ENCODE data around the gene SDSL. TPM values are rescaled to one million over a fixed set of nuclear protein-coding genes. Genes with fewer than 3 reads are reported as not detected.

SDSL gene
- total RNA-seq, 1 experiment from 2014 or later: 4.1 TPM

DNA sequence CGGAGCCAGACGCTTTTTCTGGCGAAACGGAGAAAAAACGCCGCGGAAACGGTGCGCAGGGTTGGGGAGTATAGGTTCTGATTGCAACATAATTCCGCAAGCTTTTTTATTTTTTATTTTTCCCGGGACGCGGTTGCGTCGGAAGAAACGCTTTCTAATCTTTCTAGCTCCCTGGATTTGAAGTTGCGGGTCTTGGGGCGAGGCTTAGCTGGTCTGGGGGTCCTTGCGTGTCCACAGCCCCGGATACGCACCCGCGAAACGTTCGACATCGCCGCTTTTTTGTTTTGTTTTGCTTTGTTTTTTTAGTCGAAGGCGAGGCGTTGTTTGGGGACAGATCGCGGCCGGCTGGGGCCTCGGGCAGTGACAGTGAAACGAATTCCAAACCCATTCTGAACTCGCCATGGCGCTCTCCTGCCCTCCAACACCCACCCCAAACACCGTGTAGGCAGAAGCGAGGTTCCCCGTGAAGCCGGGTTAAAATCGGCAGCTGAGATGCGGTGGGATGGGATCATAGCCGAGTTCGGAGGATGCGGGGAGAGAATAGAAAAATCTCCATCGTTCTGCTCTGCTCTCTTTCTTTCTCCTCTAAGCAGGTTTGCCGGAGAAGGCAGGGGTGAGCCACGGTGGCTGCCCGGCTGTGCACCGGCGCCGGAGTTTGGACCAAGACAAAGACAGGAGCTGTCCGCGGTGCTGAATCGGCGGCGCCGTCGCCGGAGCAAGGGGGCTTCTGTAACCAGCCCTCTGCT, 57.6 kb downstream of the SDSL start:
- Histone ChIP-seq H3K27me3 (ENCODE audit: control insufficient read depth, insufficient read depth, low read length) (peaks cover 74% of the 10 kb centered on the region), H3K4me3 (ENCODE audit: insufficient read depth, low read depth, low read length) (peak overlapping the region; percentile 26)

DNA sequence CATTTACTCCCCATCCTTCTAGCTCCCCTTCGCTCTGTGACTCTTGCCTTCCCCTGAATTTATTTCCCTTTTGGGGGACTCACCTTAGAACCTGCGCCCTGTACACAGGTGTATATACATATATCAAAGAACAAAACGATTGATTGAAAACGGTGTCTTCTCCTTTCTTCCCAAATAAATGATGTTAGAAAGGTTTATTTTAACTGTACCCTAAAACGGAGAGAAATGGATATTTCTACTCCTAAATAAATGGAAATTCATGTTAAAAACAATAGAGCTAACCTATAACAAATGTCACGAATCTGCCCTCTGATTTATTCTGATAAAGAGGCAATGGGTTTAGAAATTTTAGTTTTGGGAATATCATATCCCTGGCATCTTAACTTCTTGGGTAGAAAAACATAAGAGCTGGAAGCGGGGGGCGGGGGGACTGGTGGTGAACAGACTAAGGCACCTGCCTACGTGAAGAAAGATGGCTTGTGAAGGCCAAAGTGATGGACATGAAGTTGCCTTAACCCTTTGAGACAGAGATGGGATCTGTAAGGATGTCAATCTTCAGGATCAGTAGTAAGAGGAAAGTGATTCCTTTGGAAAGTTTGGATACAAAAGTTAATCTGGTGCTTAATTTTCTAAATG, 58.3 kb downstream of the SDSL start:
- H3K36me3 ChIP-seq (replicated peaks; ENCODE audit: control insufficient read depth, insufficient read depth, low read length): no peaks in the 10 kb centered on the region
- peaks cover 67% of the 10 kb centered on the region for H3K27me3 ChIP-seq (ENCODE audit: control insufficient read depth, insufficient read depth, low read length)
- DNase-seq: no peak
- H3K4me3 ChIP-seq (ENCODE audit: insufficient read depth, low read depth, low read length): no peak overlapping the region

More for the DNA sequence above, 57.6 kb downstream of the SDSL start:
- DNase-seq: peak; percentile 92
- H3K36me3 ChIP-seq (replicated peaks; ENCODE audit: control insufficient read depth, insufficient read depth, low read length): no peaks in the 10 kb centered on the region

DNA sequence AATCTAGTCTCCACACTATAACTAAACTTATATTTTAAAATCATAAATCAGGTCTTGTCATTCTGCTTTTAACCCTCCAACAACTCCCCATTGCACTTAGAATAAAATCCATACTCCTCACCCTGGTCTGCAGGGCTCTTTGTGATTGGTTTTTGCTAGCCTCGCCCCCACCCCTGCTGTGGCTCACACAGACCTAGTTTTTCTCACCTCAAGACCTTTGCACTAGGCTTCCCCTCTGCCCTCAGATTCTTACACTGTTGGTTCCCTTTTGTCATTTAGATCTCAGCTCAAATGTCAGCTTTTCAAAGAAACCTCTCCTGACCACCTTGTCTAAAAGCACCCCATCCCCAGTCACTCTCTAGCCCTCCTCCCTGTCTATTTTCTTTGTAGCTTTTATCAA, 60.2 kb downstream of the SDSL start:
- Histone ChIP-seq H3K4me3 (ENCODE audit: insufficient read depth, low read depth, low read length) (no peak overlapping the region), H3K27me3 (ENCODE audit: control insufficient read depth, insufficient read depth, low read length) (peaks cover 51% of the 10 kb centered on the region), H3K36me3 (replicated peaks; ENCODE audit: control insufficient read depth, insufficient read depth, low read length) (no peaks in the 10 kb centered on the region)
- DNase-seq: peak; percentile 82

DNA sequence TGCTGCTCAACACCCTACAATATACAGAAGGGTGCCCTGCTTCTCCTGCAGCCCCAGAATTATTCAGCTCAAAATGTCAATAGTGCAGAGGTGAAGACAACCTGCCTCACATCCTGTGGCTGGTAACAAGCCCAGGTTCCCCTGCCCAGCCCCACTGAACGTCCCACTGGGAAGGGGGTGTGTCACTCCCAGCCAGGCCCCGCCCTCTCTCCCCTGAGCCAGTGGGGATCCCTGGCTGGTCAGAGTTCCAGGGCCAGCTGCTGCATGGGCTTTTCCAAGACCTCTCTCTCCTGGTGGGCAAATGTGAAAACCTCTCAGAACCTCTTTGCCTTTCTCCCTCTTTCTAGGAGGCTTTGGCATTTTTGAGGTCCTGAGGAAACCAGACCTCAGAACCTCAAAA, 63.1 kb downstream of the SDSL start:
- no peak overlapping the region for H3K4me3 ChIP-seq (ENCODE audit: insufficient read depth, low read depth, low read length)
- peak; percentile 88 for DNase-seq
- H3K27me3 ChIP-seq (ENCODE audit: control insufficient read depth, insufficient read depth, low read length): peaks cover 23% of the 10 kb centered on the region
- no peaks in the 10 kb centered on the region for H3K36me3 ChIP-seq (replicated peaks; ENCODE audit: control insufficient read depth, insufficient read depth, low read length)

DNA sequence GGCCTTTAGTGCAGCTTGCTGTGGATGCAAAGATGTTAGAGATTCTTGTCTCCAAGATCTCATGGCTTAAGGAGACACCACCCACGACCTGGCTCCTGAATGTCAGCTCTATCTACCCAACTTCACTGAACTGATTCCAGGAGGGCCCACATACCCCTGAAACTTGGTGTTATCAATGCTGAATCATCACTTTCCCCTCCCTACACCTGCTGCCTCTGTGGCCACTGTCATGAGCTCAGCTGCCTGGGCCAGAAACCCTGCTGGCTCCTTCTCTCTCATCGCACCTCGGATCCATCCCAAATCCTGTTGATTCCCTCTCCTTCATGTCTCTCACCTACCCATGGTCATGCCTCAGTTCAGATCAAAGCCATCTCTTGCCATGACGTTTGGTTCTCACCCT, 64.5 kb downstream of the SDSL start:
- no peak for DNase-seq
- no peaks in the 10 kb centered on the region for H3K36me3 ChIP-seq (replicated peaks; ENCODE audit: control insufficient read depth, insufficient read depth, low read length)
- no peak overlapping the region for H3K4me3 ChIP-seq (ENCODE audit: insufficient read depth, low read depth, low read length)
- peaks cover 11% of the 10 kb centered on the region for H3K27me3 ChIP-seq (ENCODE audit: control insufficient read depth, insufficient read depth, low read length)

Other genes with a start within 250 kb of the SDSL start
- 93.9 and 101 TPM in 2 replicates for gene DDX54, start 236.9 kb upstream of the SDSL start, total RNA-seq (2014; rRNA removed; shearing (Covaris generic))
- gene RITA1, start 236.7 kb upstream of the SDSL start, total RNA-seq (2014; rRNA removed; shearing (Covaris generic)): 42.3 and 45.9 TPM in 2 replicates
- 19.2 and 20.7 TPM in 2 replicates for gene TPCN1, start 200.9 kb upstream of the SDSL start, total RNA-seq (2014; rRNA removed; shearing (Covaris generic))
- gene SLC8B1, start 87.3 kb upstream of the SDSL start, total RNA-seq (2014; rRNA removed; shearing (Covaris generic)): 10.7 and 16.7 TPM in 2 replicates
- gene PLBD2, start 63.8 kb upstream of the SDSL start, total RNA-seq (2014; rRNA removed; shearing (Covaris generic)): 12.6 and 12.7 TPM in 2 replicates
- 0.33 and 0.66 TPM in 2 replicates for gene SDS, start 18.5 kb upstream of the SDSL start, total RNA-seq (2014; rRNA removed; shearing (Covaris generic))
- gene LHX5, start 49.5 kb downstream of the SDSL start, total RNA-seq (2014; rRNA removed; shearing (Covaris generic)): 0.07 and 0.85 TPM in 2 replicates

Measured in H7 (cell line).